Thyroid gland (tissue), 4 donors: ENCODE data around the gene PRODH2.

Experiments
- POLR2A ChIP-seq, 2 donors: fragments of 450-650 bp; IDR thresholded peaks; one replicate each; pipeline ENCODE4 v1.6.1; 2017; ENCODE audit warnings: antibody characterized with exemption in 2 of 2, mild to moderate bottlenecking in 2 of 2, moderate library complexity in 1 of 2
- TF ChIP-seq, protein P1 (sequence below), 6 experiments: fragments of 200-600 bp in 3 of 6; fragments of 450-650 bp in 3 of 6; sonication (generic) in 3 of 6; IDR thresholded peaks; one replicate each; pipeline ENCODE4 v1.5.1; 2016 to 2019; ENCODE audit warnings: antibody characterized with exemption in 6 of 6, mild to moderate bottlenecking in 2 of 6, inconsistent platforms in 1 of 6, moderate library complexity in 1 of 6

DNA sequence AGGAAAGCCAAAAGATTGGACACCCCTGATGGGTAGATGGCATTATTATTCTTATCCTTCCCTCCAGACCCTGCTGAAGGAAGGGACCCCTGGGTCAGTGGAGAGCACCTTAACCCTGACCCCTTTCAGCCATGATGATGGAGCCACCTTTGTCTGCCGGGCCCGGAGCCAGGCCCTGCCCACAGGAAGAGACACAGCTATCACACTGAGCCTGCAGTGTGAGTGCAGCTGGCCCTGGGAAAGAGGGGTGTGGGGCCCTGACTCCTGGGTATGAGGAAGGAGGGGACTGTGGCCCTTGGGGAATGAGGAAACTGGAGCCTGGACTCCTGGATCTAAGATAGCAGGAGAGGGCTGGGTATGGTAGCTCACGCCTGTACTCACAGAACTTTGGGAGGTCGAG is 46.8 kb upstream of the PRODH2 start:
- TF ChIP-seq POLR2A (IDR thresholded peaks at IDR 0.05): no peak
- TF ChIP-seq, protein P1, sequence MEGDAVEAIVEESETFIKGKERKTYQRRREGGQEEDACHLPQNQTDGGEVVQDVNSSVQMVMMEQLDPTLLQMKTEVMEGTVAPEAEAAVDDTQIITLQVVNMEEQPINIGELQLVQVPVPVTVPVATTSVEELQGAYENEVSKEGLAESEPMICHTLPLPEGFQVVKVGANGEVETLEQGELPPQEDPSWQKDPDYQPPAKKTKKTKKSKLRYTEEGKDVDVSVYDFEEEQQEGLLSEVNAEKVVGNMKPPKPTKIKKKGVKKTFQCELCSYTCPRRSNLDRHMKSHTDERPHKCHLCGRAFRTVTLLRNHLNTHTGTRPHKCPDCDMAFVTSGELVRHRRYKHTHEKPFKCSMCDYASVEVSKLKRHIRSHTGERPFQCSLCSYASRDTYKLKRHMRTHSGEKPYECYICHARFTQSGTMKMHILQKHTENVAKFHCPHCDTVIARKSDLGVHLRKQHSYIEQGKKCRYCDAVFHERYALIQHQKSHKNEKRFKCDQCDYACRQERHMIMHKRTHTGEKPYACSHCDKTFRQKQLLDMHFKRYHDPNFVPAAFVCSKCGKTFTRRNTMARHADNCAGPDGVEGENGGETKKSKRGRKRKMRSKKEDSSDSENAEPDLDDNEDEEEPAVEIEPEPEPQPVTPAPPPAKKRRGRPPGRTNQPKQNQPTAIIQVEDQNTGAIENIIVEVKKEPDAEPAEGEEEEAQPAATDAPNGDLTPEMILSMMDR (IDR thresholded peaks at IDR 0.05): no peak
